ENCODE measurements around the gene PDP2. TPM values are rescaled to one million over a fixed set of nuclear protein-coding genes. Genes with fewer than 3 reads are reported as not detected.

PDP2 gene
- total and polyA plus RNA-seq, 2 donors from 2014 or later = 5.1 to 9.2 TPM

DNA sequence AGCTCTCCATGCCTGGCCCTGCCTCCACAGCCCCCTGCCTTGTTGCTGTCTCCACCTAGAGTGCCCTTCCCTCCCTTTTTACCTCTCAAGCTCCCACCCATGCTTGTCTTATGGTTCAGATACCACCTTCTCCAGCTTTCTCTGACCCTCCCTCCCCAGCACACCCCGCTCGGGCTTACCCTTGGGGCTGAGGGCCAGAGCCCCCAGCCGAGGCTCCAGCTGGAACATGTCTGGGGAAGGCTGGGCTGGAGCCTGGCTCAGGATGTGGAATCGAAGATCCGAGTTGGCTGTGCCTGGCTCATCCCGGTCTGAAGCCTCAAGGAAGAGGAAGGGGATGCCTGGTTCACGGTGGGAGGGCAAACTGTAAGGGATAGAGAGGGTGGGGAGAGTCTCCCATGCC is 34.7 kb downstream of the PDP2 start:
- DNase-seq = peak in 1 of 5 donors; percentile 46
- intact Hi-C loops (cut with DNase I) = no loop called here
- Histone ChIP-seq H3K9ac (ENCODE audit: low read length in 3 of 3) (peak overlapping the region in 1 of 3 donors; percentile 38), H3K4me1 (ENCODE audit: control insufficient read depth in 2 of 3, insufficient read depth in 2 of 3, low read depth in 1 of 3, low read length in 3 of 3) (peaks cover 0 to 31% (median 17%) of the 10 kb centered on the region in 3 donors), H3K9me3 (ENCODE audit: control insufficient read depth in 2 of 3, insufficient read depth in 1 of 3, low read length in 3 of 3) (no peaks in the 10 kb centered on the region), H3K36me3 (ENCODE audit: control insufficient read depth in 2 of 3, insufficient read depth in 3 of 3, low read length in 3 of 3) (peaks cover 0 to 23% (median 6%) of the 10 kb centered on the region in 3 donors), H3K27ac (ENCODE audit: low read depth in 2 of 2, low read length in 2 of 2) (peak overlapping the region; percentile 6 to 27), H3K27me3 (ENCODE audit: control insufficient read depth, insufficient read depth, low read length) (no peaks in the 10 kb centered on the region), H3K4me3 (ENCODE audit: low read length in 3 of 3) (peak overlapping the region in 2 of 3 donors; percentile 21 to 26)
- TF ChIP-seq CTCF (IDR thresholded peaks at IDR 0.05; ENCODE audit: borderline replicate concordance, extremely low read depth, insufficient read depth) = no peak
- no peak for FAIRE-seq

GRCh38 chr16:66916518-66916917 is 36.2 kb downstream of the PDP2 start:
- H3K4me3 ChIP-seq (ENCODE audit: low read length in 3 of 3) = peak overlapping the region in 2 of 3 donors; percentile 47 to 84
- no peak for TF ChIP-seq CTCF (IDR thresholded peaks at IDR 0.05; ENCODE audit: borderline replicate concordance, extremely low read depth, insufficient read depth)
- peak overlapping the region in 2 of 3 donors; percentile 20 to 87 for H3K9ac ChIP-seq (ENCODE audit: low read length in 3 of 3)
- no peaks in the 10 kb centered on the region for H3K9me3 ChIP-seq (ENCODE audit: control insufficient read depth in 2 of 3, insufficient read depth in 1 of 3, low read length in 3 of 3)
- no peaks in the 10 kb centered on the region for H3K27me3 ChIP-seq (ENCODE audit: control insufficient read depth, insufficient read depth, low read length)
- peaks cover 0 to 23% (median 6%) of the 10 kb centered on the region in 3 donors for H3K36me3 ChIP-seq (ENCODE audit: control insufficient read depth in 2 of 3, insufficient read depth in 3 of 3, low read length in 3 of 3)
- DNase-seq (no peak), FAIRE-seq (no peak)
- peaks cover 0 to 41% (median 23%) of the 10 kb centered on the region in 3 donors for H3K4me1 ChIP-seq (ENCODE audit: control insufficient read depth in 2 of 3, insufficient read depth in 2 of 3, low read depth in 1 of 3, low read length in 3 of 3)
- intact Hi-C loops (cut with DNase I) = no loop called here
- peak overlapping the region; percentile 62 to 78 for H3K27ac ChIP-seq (ENCODE audit: low read depth in 2 of 2, low read length in 2 of 2)

- Histone ChIP-seq H3K4me3 (ENCODE audit: low read length in 3 of 3) (peak overlapping the region; percentile 7 to 86 (median 84)), H3K27me3 (ENCODE audit: control insufficient read depth, insufficient read depth, low read length) (no peaks in the 10 kb centered on the region), H3K9me3 (ENCODE audit: control insufficient read depth in 2 of 3, insufficient read depth in 1 of 3, low read length in 3 of 3) (no peaks in the 10 kb centered on the region), H3K4me1 (ENCODE audit: control insufficient read depth in 2 of 3, insufficient read depth in 2 of 3, low read depth in 1 of 3, low read length in 3 of 3) (peaks cover 0 to 35% (median 27%) of the 10 kb centered on the region in 3 donors), H3K36me3 (ENCODE audit: control insufficient read depth in 2 of 3, insufficient read depth in 3 of 3, low read length in 3 of 3) (peaks cover 0 to 14% (median 3%) of the 10 kb centered on the region in 3 donors), H3K9ac (ENCODE audit: low read length in 3 of 3) (peak overlapping the region in 2 of 3 donors; percentile 87 to 88), H3K27ac (ENCODE audit: low read depth in 2 of 2, low read length in 2 of 2) (peak overlapping the region; percentile 93)
- intact Hi-C loops (cut with DNase I) = no loop called here
- TF ChIP-seq CTCF (IDR thresholded peaks at IDR 0.05; ENCODE audit: borderline replicate concordance, extremely low read depth, insufficient read depth) = no peak
- DNase-seq = no peak
- no peak for FAIRE-seq
Measured at GRCh38 chr16:66917741-66918140, 37.4 kb downstream of the PDP2 start.

DNA sequence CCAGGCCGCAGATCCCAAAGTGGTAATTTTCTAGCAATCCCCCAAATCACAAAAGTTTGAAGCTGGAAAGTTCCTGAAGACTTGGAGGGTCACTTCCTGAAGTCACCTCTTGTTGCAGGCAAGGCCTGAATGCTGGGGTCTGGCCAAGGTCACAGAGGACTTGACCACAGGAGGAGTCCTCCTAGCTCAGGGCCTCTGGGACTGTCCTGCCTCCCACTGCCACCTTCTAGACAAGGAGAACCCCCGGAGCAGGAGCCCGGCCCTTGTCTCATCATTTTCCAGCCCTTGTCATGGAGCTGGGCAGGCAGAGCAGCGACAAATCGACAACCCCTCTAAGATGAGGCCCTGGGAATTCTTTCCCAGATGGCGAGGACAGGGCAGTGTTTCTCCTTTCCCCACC is 38.0 kb downstream of the PDP2 start:
- H3K4me3 ChIP-seq (ENCODE audit: low read length in 3 of 3) = peak overlapping the region; percentile 42 to 86 (median 84)
- H3K27ac ChIP-seq (ENCODE audit: low read depth in 2 of 2, low read length in 2 of 2) = peak overlapping the region; percentile 93
- FAIRE-seq (no peak), DNase-seq (no peak)
- H3K9ac ChIP-seq (ENCODE audit: low read length in 3 of 3) = peak overlapping the region in 2 of 3 donors; percentile 87 to 88
- H3K4me1 ChIP-seq (ENCODE audit: control insufficient read depth in 2 of 3, insufficient read depth in 2 of 3, low read depth in 1 of 3, low read length in 3 of 3) = peaks cover 0 to 38% (median 27%) of the 10 kb centered on the region in 3 donors
- no peaks in the 10 kb centered on the region for H3K9me3 ChIP-seq (ENCODE audit: control insufficient read depth in 2 of 3, insufficient read depth in 1 of 3, low read length in 3 of 3)
- TF ChIP-seq CTCF (IDR thresholded peaks at IDR 0.05; ENCODE audit: borderline replicate concordance, extremely low read depth, insufficient read depth) = no peak
- H3K36me3 ChIP-seq (ENCODE audit: control insufficient read depth in 2 of 3, insufficient read depth in 3 of 3, low read length in 3 of 3) = peaks cover 0 to 12% (median 3%) of the 10 kb centered on the region in 3 donors
- intact Hi-C loops (cut with DNase I) = no loop called here
- H3K27me3 ChIP-seq (ENCODE audit: control insufficient read depth, insufficient read depth, low read length) = no peaks in the 10 kb centered on the region

All from kidney (tissue), 14 donors.